Right kidney (tissue), 1 donor: Measurements from ENCODE around the gene GRID2.

Source experiments
- DNase-seq: peaks from one replicate; pipeline ENCODE4 v3.0.0-alpha.2; 2016

The GRID2 gene

DNA sequence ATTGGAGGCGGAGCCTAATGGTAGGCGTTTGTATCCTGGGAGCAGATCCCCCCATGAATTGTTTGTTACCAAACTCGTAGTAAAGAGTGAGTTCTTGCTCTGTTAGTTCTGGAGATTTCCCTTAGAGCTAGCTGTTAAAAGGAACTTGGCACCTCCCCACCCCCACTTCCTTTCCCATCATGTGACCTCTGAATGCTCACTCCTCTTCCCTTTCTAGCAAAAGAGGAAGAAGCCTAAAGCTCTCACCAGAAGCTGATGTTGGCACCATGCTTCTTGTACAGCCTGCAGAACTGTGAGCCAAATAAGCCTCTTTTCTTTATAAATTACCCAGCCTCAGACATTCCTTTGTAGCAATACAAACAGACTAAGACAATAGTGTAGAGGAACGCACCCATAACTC, 1511.0 kb downstream of the GRID2 start:
- DNase-seq = no peak
